Measurements from ENCODE around the gene SLC29A1.

- TF ChIP-seq EP300 (IDR thresholded peaks at IDR 0.05) (no peak), POLR2A (IDR thresholded peaks at IDR 0.05; ENCODE audit: low read length) (no peak), RCOR1 (IDR thresholded peaks at IDR 0.05; ENCODE audit: low read depth, low read length) (no peak), CHD2 (IDR thresholded peaks at IDR 0.05; ENCODE audit: low read length, partially characterized antibody) (no peak)
Observed at GRCh38 chr6:44177691-44178423, 45.5 kb upstream of the SLC29A1 start.
